Amniotic epithelial cell (primary cell): ENCODE measurements around the gene PTGDR.

Experiments used
- DNase-seq: peaks from one replicate; pipeline ENCODE4 v3.0.0-alpha.2; 2010; ENCODE audit warnings: low read depth

Gene PTGDR

DNA sequence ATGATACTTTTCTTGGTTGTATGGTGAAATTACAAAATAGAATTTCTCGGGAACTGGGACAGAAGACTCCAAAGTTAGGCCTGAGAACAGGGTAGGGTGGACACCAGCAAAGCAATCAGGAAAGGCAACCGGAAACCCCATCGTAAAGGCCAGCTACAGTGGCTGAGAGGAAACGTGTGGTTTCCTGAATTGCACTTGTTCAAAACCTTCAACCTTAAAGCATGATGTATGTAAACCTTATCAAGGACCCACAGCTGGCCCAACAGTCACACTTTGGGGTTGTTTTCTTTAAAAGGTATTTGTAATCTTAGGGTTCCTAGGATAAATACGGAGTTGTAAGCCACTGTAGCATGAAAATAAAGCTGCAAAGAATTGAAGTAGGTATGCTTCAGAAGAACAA lies 2.2 kb upstream of the PTGDR start:
- no peak for DNase-seq

DNA sequence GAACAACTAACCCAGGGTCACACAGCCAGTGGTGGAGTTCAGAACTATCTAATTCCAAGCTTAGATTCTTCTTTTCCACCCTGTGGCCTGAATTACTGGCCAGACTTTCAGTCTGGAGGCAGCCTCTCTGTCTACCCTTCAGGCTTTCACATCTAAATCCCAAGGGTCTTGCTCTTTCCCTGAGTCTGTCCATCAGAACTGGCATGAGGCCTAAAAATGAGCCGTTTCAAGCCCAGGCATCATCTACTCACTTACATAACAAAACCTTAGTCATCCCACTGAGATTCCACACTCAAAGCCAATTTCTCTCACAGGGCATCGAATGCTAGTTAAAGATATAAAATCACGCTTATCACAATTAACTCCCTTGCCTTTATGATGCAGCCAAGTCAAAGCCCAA lies 1.3 kb upstream of the PTGDR start:
- peak; percentile 79 for DNase-seq

DNA sequence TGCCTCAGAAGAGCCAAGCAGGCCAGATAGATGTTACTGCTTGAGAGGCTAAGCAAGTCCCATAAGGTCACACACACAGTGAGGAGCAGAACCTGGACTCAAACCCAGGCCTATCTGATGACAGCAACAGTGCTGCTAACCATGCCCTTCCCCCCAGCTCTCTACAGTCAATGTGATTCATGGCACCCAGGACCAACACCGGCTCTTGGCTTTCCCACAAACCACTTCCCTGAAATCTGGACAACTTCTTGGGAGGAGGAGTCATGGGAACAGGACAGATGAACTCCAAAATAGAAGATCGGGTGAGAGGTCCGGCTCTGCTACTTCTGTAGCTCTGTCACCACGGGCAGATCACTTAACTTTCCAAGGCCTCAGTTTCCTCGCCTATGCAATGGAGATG lies 716 bp upstream of the PTGDR start:
- DNase-seq = peak; percentile 69

DNA sequence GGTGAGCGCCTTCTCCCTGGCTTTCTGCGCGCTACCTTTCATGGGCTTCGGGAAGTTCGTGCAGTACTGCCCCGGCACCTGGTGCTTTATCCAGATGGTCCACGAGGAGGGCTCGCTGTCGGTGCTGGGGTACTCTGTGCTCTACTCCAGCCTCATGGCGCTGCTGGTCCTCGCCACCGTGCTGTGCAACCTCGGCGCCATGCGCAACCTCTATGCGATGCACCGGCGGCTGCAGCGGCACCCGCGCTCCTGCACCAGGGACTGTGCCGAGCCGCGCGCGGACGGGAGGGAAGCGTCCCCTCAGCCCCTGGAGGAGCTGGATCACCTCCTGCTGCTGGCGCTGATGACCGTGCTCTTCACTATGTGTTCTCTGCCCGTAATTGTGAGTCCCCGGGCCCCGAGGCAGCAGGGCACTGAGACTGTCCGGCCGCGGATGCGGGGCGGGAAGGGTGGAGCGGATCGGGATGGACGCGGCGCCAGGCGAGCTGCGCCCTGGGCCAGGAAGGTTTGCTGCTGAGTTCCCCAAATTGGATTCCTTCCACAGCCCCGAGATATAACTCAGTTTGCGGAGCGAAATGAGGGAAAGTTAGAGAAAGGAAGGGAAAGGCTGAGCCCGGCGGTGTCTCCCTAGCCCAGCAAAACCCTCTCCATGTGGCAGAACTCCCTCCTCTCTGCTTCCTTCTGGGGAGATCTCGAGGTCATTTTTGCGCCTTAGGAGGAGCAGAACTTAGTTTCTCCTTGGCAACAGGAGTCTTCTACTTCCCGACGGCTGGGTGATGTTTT lies 972 bp downstream of the PTGDR start:
- no peak for DNase-seq

DNA sequence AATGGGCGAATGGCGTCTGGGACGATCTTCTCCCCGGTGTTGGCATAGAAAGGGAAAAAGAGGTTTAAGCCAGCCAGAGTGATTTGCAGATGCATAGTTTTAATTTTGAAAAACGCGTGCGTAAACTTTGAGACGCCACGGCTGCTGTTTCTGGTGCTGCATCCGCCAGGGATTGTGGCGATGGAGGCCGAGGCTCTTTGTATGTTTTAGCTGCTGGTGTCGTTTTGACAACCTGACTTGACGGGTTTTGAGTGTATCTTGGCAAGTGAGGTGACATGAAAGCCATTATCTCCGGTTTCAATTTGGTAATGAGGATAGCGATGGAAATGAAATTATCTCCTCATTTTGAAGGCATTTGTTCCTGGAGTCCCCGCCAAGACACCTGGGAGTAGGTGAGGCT lies 1.6 kb downstream of the PTGDR start:
- no peak for DNase-seq

DNA sequence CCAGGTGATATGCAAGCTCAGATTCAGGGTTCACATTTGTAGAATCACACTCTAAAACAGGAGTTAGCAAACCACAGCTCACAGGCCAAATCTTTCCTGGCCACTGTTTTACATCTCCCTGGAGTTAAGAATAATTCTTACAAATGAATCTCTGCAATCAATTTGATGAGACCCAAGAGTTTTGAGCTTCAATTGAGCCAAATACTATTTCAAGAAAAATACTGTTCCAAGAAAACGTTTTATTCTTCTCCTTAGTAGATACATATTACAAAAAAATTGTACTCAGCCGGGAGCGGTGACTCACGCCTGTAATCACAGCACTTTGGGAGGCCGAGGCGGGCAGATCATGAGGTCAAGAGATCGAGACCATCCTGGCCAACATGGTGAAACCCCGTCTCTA lies 2.5 kb downstream of the PTGDR start:
- no peak for DNase-seq

DNA sequence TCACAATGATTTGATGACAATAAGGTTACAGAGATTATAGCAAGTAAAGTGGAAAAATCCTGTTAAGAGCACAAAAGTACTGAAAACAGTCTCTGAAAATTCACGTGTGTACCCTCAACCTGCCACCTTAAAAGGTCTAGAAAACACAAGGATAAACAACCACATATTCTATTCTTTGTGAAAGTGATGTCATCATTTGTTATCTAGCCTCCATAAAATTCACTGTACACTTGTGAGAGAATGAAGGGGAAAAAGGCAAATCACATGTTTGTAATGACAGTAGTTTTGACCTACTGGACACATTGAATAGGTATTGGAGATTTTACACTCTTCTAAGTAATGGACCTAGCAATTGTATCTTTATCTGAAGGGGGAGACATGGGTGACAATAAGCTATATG lies 4.0 kb downstream of the PTGDR start:
- DNase-seq = no peak

DNA sequence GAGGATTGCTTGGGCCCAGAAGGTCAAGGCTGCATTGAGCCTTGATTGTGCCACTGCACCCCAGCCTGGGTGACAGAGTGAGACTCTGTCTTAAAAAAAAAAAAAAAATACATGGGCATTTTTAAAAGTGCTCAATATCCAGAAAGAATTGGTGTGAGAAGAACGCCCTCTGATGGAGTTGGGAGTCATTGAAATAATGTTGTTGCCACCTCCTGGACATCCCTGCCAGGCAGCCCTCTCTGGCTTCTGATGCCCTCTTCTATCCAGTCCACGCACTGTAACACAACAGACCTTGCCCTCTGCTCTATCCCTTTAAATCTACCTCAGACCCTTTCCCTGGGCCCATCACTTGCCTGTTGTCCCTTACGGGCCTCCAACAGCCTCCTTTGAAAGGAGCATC lies 4.9 kb downstream of the PTGDR start:
- peak; percentile 43 for DNase-seq

DNA sequence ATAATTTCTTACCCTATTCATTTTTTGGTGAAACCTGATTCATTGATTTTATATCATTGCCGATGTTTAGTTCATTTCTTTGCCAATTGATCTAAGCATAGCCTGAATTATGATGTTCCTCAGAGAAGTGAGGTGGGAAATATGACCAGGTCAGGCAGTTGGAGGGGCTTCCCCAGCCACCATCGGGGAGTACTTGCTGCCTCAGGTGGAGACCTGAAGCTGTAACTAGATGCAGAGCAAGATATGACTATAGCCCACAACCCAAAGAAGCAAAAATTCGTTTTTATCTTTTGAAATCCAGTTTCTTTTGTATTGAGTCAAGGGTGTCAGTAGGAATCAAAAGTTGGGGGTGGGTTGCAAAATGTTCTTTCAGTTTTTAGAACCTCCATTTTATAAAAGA lies 7.9 kb downstream of the PTGDR start:
- no peak for DNase-seq

DNA sequence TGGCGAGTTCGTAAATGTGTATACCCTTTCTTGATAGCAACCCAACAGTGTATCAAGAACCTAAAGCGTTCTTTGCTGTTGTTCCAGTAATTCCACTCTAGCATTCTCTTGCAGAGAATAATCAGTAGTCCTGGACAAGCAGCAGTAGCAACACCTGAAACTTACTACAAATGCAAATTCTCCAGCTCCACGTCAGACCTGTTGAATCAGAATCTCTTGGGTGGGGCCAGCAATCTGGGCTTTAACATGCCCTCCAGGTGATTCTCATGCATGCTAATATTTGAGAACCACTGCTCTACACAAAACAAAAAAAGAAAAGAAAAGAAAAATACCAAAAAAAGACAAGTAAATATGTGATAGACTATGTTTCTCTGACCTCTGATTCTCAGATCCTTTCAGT lies 10.1 kb downstream of the PTGDR start:
- DNase-seq = no peak

DNA sequence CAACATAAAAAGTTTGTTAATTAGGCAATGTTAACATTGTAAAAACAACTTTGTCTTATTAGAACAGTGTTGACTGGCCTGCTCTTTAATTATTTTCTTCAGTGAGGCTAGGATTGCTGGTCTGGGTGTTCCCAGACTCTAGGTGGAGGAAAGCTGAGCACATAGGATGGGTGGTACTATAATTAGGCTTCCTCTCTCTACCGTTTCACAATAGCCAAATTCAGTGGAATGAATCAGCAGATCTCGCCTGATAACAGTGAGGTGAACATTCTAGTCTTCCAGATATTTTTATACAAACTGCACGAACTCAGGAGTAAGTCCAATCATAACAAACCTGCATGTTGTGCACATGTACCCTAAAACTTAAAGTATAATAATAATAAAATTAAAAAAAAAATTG lies 11.9 kb downstream of the PTGDR start:
- DNase-seq = peak; percentile 72

DNA sequence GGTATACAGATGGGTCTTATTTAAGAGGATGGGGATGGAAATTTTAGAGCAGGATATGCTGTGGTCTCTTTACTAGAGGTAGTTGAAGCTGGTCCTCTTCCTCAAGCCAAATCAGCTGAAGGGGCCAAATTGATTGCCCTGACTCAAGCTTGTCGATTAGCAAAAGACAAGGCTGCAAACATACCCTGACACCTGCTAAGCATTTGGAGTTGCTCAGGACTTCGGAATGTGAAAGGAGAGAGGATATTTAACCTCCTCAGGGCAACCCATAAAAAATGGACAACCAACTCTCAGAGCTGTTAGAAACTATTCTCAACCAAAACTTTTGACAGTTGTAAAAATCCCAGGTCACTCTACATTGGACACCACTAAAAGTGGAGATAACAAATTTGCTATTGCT lies 15.6 kb downstream of the PTGDR start:
- no peak for DNase-seq

DNA sequence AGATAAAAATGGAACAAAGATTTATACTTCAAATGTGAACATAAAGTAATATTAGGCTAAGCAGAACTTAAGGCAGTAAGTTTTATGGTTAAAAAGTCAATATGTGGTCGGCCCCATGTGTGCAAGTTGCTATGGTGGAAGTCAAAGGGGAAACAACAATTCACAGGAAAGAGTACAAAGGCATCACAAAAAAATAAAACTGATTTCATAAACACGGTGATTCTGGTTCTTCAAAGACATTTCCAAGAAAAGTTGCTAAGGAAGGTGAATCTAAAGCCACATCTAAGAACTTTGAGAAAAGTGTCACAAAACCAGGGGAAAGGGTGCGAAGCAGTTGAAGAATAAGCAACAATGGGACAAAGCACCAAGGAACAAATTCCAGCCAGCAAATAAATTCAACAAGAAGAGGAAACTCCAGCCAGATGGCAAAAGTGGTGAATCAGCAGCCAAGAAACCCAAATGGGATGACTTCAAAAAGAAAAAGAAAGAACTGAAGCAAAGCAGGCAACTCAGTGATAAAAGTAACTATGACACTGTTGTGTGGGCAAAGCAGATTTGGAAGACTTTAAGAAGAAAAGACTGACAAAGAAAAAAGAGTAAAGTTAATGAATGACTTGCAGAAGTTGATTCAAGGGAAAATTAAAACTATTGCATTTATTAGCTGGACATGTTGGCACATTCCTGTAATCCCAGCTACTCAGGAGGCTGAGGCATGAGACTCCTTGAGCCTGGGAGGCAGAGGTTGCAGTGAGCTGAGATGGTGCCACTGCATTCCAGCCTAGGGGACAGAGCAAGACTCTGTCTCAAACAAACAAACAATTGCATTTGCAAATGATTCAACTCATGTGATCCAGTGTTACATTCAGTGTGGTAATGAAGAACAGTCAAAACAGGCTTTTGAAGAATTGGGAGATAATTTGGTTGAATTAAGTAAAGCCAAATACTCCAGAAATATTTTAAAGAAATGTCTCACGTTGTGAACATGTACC lies 19.5 kb downstream of the PTGDR start:
- DNase-seq = no peak

DNA sequence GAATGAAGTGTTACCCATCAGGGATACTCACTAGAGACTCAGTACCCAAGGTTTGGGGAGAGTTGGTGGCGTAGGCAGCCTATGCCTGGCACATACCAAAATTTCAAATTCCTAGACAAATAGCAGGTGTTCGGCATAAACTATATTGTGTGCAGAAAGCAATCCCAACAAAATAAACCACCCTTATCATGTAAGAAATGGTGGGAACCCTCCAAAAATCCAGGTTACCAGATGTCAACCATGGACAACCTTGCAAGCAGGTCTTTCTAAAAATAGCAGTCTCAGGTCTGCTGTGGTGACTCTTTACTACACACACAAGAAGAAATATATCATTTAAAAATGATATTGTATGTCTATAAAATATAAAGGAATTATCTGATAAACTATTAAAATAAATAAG lies 28.9 kb downstream of the PTGDR start:
- no peak for DNase-seq

DNA sequence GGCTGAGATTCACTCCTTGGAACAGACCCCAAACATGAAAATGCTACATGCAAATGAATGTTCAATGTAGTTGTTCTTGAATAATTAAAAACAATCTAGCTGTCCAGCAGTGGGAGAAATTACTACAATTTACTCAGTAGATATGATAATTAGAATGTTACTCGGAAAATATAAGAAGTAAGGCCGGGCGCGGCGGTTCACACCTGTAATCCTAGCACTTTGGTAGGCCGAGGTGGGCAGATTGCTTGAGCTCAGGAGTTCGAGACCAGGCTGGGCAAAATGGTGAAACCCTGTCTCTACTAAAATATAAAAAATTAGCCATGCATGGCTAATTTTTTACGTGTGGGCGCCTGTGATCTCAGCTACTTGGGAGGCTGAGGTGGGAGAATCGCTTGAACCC lies 31.3 kb downstream of the PTGDR start:
- no peak for DNase-seq

DNA sequence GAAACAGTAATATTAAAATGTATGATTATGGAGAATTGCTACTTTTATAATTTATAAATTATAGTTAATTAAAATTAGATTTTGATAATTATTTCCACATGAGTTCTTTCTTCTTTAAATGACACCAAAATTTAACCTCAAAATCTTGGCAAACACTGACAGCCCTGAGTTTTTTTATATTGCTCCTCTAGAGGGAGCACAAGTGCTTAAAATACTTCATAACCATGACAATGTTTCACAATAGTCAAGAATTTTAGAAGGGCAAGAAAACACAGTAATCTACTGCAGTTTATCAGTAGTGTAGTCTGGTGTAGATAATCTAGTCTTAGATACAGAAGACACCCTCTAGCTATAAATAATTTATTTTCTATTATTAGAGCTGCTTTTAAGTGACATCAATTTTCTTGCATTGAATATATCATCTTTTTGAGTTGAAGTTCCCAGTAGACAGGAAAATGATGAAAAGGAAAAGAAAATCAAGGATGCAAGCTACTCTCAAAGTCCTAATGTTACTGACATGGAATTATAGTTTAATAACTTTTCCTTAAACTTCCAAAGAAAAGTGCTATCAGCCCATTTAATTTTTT lies 32.3 kb downstream of the PTGDR start:
- DNase-seq = peak; percentile 78

DNA sequence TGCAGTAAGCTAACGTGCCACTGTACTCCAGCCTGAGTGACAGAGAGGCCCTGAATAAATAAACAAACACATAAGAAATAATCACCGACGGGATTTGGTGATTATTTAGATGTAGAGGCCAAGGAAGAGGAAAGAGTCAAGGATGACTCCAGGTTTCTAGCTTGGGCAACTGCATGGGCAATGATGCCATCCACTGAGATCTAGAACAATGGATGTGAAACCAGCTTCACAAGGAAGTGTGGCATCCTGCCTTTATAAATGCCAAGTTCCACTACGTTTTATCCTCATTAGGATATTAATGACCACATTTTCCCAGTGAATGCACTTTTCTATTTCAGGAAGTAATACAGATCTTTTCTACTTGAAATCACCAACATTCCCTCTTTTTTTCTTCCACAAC lies 35.7 kb downstream of the PTGDR start:
- no peak for DNase-seq

DNA sequence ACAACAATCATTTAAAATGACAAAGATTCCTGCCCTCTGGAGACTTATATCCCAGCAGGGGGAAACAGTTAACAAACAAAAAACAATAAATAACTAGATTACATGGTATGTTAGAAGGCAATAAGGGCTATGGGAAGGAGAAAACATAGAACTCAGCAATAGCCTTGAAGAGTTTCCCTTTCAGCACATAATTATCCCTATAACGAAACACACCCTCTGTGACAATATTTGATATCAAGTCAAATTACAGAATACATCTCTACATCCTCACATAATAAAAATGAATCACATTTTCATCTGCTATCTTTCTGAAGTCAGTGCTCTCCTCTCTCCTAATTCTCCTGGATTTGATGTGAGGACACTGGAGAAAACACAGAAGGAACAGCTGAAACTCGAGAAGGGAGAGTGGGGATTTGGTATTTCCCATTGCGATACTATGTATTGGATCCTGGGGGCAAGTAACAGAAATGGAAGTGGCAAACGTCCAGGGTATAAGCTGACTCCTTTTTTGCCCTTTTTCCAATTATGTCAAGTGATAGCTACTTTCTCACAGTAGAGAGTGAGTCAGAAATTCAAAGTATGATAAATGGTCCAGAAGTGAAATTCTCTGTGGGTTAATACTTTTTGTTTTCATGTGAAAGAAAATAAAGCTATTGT lies 36.9 kb downstream of the PTGDR start:
- no peak for DNase-seq

DNA sequence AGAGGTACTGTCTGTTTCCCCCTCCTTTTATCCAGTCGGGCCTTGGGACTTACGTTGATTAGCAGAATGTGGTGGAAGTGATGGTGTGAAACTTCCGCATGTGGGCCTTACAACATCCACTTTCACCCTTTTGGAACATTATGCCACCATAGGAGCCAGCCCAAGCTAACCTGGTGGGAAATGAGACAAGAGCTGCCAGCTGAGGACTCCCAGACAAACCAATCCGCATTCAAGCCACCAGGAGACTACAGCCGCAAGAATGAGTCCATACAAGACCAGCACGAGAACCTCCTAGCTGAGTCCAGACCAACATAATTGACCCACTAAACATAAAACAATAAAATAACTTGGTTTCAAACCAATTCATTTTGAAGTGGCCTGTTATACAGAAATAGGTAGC lies 37.5 kb downstream of the PTGDR start:
- no peak for DNase-seq

DNA sequence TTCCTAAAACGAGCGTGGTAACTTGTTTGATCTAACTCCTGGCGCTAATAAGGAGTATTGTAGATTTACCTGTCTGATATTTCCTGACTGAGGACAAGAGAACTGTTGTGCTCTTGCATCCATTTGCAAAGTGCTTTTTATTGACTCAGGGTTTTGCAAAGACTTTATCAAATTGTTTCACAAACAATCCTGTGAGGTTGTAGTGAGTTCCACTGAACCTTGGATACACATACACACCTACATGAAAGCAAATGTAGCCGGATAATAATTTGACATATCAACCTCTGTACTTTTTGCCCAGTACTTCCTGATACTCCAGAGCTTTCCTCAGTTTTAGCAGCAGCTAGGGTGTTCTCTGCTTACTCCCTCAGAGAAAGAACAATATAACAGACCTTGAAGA lies 39.9 kb downstream of the PTGDR start:
- DNase-seq = no peak

DNA sequence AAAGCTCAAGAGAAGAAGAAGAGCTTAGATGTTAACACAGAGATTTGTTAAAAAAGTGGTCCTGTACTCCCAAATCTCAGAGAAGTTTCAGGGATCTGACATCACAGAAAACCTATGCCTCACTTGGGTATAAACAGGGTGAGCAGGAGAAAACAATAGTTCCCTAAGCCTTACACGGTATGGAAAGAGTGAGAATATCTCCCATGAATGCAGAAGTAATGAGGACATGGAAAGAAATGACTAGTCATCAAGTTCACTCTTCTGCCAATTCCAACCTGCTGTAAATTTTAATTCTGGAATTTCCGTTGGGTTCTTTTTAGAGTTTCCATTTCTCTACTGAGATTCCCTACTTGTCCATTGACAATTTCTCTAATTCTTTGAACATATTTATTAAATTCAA lies 40.4 kb downstream of the PTGDR start:
- no peak for DNase-seq

DNA sequence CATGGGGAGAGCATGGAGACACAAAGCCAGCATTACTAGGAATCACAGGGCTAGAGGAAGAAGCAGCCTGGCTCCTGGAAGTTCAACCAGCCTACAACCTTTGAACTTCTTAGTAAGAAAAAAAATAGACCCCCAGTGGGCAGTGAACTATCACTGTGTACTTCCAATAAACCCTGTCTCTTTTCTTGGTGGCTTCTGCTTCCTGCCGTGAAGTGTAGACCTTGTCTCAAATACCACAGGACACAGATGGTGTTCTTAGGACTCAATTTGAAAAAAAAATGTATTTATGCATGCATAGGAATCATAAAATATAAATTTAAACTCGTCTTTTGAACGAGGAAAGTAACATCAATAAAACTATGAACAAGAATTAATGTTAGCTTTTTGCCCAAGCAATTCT lies 43.0 kb downstream of the PTGDR start:
- no peak for DNase-seq
